K562 (cell line): ENCODE data around the gene CCL13. TPM values are rescaled to one million over a fixed set of nuclear protein-coding genes. Genes with fewer than 3 reads are reported as not detected.

Source experiments
- CEBPG ChIP-seq, 3 experiments: fragments of 200-800 bp in 1 of 3; sonication (Bioruptor generic) in 1 of 3; sonication (generic) in 1 of 3; formaldehyde crosslinking in 1 of 3; IDR thresholded peaks in 2 of 3; conservative IDR thresholded peaks in 1 of 3; 2 replicates each; pipeline versions ENCODE4 v1.6.1 to v1.8.0; 2016 to 2022; ENCODE audit warnings: missing compliant biosample characterization in 2 of 3, missing genetic modification characterization in 2 of 3, mild to moderate bottlenecking in 1 of 3, missing genetic modification reagents in 1 of 3
- HLTF ChIP-seq: fragments of 450-650 bp; IDR thresholded peaks from 2 replicates; pipeline ENCODE4 v1.6.1; 2016
- NFIC ChIP-seq: fragments of 450-650 bp; IDR thresholded peaks from 2 replicates; pipeline ENCODE4 v1.6.1; 2017; ENCODE audit warnings: mild to moderate bottlenecking, inconsistent platforms
- PRMT5 ChIP-seq: sonication (generic); formaldehyde crosslinking; IDR thresholded peaks from 2 replicates; pipeline ENCODE4 v1.5.0; 2020; ENCODE audit warnings: missing genetic modification reagents
- PURB ChIP-seq: sonication (generic); formaldehyde crosslinking; IDR thresholded peaks from 2 replicates; pipeline ENCODE4 v1.9.0; 2021; ENCODE audit warnings: low read depth, mild to moderate bottlenecking, missing genetic modification reagents
- SMARCB1 ChIP-seq: IDR thresholded peaks from 2 replicates; pipeline ENCODE4 v1.6.1; 2011; ENCODE audit warnings: improper control_type of control experiment, low read depth; ENCODE audit not compliant: insufficient read length
- SMC3 ChIP-seq: conservative IDR thresholded peaks from 2 replicates; pipeline ENCODE4 v1.6.1; 2011; ENCODE audit warnings: low read depth, low read length, improper control_type of control experiment; ENCODE audit not compliant: insufficient read depth
- SPI1 ChIP-seq: IDR thresholded peaks from 2 replicates; pipeline ENCODE4 v1.6.1; 2011; ENCODE audit warnings: low read depth, low read length, control low read depth, borderline replicate concordance
- TGIF2 ChIP-seq: sonication (generic); formaldehyde crosslinking; IDR thresholded peaks from 2 replicates; pipeline ENCODE4 v1.8.1; 2022; ENCODE audit warnings: mild to moderate bottlenecking, missing genetic modification reagents, moderate library complexity
- ZKSCAN8 ChIP-seq: fragments of 200-800 bp; sonication (Bioruptor generic); IDR thresholded peaks from 2 replicates; pipeline ENCODE4 v1.6.1; 2016; ENCODE audit warnings: missing genetic modification characterization, missing compliant biosample characterization
- ZNF239 ChIP-seq: fragments of 250-450 bp; sonication (Bioruptor Pico); IDR thresholded peaks from 2 replicates; pipeline ENCODE4 v1.4.0; 2020; ENCODE audit warnings: mild to moderate bottlenecking
- ZNF253 ChIP-seq: fragments of 250-450 bp; sonication (Bioruptor Pico); conservative IDR thresholded peaks from 2 replicates; pipeline ENCODE4 v1.6.1; 2021; ENCODE audit warnings: mild to moderate bottlenecking
- ZNF696 ChIP-seq: fragments of 250-450 bp; sonication (Bioruptor Pico); conservative IDR thresholded peaks from 2 replicates; pipeline ENCODE4 v1.4.0; 2020; ENCODE audit warnings: mild to moderate bottlenecking, moderate library complexity
- polyA plus RNA-seq, 8 experiments: library from polyadenylated mRNA; depleted of rRNA in 4 of 8; stranded (reverse) in 5 of 8; unstranded in 3 of 8; fragments of >200 nt; fragmentation: Nextera tagmentation in 2 of 8; fragmentation: Illumina TruSeq in 1 of 8; extraction: Ambion mirVana in 2 of 8; extraction: Trizol in 1 of 8; gene quantifications; 2 replicates each; pipeline versions ENCODE4 v1.2.1 to v1.2.3, GENCODE V29; 2011 to 2014; ENCODE audit warnings: inconsistent platforms in 1 of 8, missing spikeins in 1 of 8
- total RNA-seq, 7 experiments: library from RNA; depleted of rRNA in 6 of 7; stranded (reverse); fragments of >200 nt in 6 of 7; fragmentation: Illumina TruSeq in 2 of 7; extraction: Trizol in 2 of 7; gene quantifications; 2 replicates each; pipeline versions ENCODE4 v1.2.1 to v1.2.3, GENCODE V29; 2011 to 2021; ENCODE audit warnings: low replicate concordance in 1 of 7
- TF ChIP-seq, protein P1 (sequence below): fragments of 250-450 bp; sonication (Bioruptor Pico); IDR thresholded peaks from 2 replicates; pipeline ENCODE4 v1.4.0; 2020; ENCODE audit warnings: mild to moderate bottlenecking, moderate library complexity
- TF ChIP-seq, protein P2 (sequence below): fragments of 450-650 bp; IDR thresholded peaks from 2 replicates; pipeline ENCODE4 v1.6.1; 2018; ENCODE audit not compliant: partially characterized antibody
- TF ChIP-seq, protein P3 (sequence below): fragments of 250-450 bp; sonication (Bioruptor Pico); IDR thresholded peaks from 2 replicates; pipeline ENCODE4 v1.4.0; 2020

The CCL13 gene
- total and polyA plus RNA-seq, 9 of the 15 experiments (the other 6 are each of a cell fraction or from before 2014, with no cell fraction given): not detected

DNA sequence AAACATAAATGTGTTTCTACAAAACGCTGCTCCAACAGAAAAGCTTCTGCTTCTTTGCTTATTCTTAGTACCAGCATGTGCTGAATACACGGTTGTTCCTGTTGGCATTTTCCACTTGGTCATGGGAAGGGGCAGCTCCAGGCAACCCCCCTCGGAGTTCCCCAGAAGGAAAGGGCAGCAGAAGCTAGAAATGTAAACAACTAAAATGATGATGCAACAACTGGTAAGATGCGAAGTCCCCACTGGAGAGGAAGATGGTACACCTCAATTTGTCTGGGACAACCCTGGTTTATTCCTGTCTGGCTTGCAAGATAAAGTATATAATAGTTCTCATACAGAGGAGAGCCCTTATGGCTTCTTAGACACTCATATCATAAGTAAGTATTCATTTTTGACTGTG lies 9.2 kb upstream of the CCL13 start (continued):
- TF ChIP-seq SMARCB1: no peak
- TF ChIP-seq SPI1: no peak
- TF ChIP-seq, protein P1, sequence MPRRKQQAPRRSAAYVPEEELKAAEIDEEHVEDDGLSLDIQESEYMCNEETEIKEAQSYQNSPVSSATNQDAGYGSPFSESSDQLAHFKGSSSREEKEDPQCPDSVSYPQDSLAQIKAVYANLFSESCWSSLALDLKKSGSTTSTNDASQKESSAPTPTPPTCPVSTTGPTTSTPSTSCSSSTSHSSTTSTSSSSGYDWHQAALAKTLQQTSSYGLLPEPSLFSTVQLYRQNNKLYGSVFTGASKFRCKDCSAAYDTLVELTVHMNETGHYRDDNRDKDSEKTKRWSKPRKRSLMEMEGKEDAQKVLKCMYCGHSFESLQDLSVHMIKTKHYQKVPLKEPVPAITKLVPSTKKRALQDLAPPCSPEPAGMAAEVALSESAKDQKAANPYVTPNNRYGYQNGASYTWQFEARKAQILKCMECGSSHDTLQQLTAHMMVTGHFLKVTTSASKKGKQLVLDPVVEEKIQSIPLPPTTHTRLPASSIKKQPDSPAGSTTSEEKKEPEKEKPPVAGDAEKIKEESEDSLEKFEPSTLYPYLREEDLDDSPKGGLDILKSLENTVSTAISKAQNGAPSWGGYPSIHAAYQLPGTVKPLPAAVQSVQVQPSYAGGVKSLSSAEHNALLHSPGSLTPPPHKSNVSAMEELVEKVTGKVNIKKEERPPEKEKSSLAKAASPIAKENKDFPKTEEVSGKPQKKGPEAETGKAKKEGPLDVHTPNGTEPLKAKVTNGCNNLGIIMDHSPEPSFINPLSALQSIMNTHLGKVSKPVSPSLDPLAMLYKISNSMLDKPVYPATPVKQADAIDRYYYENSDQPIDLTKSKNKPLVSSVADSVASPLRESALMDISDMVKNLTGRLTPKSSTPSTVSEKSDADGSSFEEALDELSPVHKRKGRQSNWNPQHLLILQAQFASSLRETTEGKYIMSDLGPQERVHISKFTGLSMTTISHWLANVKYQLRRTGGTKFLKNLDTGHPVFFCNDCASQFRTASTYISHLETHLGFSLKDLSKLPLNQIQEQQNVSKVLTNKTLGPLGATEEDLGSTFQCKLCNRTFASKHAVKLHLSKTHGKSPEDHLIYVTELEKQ (CRISPR knock-in tag): 0 out of 2 replicates have a peak, but pooled peaks have one; percentile 6
- TF ChIP-seq ZNF696 (CRISPR knock-in tag): no peak
- TF ChIP-seq PRMT5 (CRISPR knock-in tag): no peak
- TF ChIP-seq CEBPG (CRISPR knock-in tag; IDR thresholded peaks at IDR 0.05): peak; percentile 66
- peak; percentile 97 to 99 for TF ChIP-seq CEBPG (tag; conservative IDR thresholded peaks at IDR 0.05 in 1 of 2, IDR thresholded peaks at IDR 0.05 in 1 of 2)
- no peak for TF ChIP-seq HLTF
- no peak for TF ChIP-seq ZNF253
- no peak for TF ChIP-seq TGIF2 (CRISPR knock-in tag)
- no peak; the same call in 1 of the 2 replicates for TF ChIP-seq ZNF239 (CRISPR knock-in tag)
- no peak for TF ChIP-seq SMC3
- no peak for TF ChIP-seq NFIC
- TF ChIP-seq, protein P2, sequence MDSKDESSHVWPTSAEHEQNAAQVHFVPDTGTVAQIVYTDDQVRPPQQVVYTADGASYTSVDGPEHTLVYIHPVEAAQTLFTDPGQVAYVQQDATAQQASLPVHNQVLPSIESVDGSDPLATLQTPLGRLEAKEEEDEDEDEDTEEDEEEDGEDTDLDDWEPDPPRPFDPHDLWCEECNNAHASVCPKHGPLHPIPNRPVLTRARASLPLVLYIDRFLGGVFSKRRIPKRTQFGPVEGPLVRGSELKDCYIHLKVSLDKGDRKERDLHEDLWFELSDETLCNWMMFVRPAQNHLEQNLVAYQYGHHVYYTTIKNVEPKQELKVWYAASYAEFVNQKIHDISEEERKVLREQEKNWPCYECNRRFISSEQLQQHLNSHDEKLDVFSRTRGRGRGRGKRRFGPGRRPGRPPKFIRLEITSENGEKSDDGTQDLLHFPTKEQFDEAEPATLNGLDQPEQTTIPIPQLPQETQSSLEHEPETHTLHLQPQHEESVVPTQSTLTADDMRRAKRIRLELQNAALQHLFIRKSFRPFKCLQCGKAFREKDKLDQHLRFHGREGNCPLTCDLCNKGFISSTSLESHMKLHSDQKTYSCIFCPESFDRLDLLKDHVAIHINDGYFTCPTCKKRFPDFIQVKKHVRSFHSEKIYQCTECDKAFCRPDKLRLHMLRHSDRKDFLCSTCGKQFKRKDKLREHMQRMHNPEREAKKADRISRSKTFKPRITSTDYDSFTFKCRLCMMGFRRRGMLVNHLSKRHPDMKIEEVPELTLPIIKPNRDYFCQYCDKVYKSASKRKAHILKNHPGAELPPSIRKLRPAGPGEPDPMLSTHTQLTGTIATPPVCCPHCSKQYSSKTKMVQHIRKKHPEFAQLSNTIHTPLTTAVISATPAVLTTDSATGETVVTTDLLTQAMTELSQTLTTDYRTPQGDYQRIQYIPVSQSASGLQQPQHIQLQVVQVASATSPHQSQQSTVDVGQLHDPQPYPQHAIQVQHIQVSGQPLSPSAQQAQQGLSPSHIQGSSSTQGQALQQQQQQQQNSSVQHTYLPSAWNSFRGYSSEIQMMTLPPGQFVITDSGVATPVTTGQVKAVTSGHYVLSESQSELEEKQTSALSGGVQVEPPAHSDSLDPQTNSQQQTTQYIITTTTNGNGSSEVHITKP: peak; percentile 26
- TF ChIP-seq PURB (CRISPR knock-in tag): no peak
- no peak for TF ChIP-seq ZKSCAN8
- TF ChIP-seq, protein P3, sequence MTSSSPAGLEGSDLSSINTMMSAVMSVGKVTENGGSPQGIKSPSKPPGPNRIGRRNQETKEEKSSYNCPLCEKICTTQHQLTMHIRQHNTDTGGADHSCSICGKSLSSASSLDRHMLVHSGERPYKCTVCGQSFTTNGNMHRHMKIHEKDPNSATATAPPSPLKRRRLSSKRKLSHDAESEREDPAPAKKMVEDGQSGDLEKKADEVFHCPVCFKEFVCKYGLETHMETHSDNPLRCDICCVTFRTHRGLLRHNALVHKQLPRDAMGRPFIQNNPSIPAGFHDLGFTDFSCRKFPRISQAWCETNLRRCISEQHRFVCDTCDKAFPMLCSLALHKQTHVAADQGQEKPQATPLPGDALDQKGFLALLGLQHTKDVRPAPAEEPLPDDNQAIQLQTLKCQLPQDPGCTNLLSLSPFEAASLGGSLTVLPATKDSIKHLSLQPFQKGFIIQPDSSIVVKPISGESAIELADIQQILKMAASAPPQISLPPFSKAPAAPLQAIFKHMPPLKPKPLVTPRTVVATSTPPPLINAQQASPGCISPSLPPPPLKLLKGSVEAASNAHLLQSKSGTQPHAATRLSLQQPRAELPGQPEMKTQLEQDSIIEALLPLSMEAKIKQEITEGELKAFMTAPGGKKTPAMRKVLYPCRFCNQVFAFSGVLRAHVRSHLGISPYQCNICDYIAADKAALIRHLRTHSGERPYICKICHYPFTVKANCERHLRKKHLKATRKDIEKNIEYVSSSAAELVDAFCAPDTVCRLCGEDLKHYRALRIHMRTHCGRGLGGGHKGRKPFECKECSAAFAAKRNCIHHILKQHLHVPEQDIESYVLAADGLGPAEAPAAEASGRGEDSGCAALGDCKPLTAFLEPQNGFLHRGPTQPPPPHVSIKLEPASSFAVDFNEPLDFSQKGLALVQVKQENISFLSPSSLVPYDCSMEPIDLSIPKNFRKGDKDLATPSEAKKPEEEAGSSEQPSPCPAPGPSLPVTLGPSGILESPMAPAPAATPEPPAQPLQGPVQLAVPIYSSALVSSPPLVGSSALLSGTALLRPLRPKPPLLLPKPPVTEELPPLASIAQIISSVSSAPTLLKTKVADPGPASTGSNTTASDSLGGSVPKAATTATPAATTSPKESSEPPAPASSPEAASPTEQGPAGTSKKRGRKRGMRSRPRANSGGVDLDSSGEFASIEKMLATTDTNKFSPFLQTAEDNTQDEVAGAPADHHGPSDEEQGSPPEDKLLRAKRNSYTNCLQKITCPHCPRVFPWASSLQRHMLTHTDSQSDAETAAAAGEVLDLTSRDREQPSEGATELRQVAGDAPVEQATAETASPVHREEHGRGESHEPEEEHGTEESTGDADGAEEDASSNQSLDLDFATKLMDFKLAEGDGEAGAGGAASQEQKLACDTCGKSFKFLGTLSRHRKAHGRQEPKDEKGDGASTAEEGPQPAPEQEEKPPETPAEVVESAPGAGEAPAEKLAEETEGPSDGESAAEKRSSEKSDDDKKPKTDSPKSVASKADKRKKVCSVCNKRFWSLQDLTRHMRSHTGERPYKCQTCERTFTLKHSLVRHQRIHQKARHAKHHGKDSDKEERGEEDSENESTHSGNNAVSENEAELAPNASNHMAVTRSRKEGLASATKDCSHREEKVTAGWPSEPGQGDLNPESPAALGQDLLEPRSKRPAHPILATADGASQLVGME: 0 out of 2 replicates have a peak, but pooled peaks have one; percentile 36
